HepG2 (cell line): ENCODE measurements around the gene STARD10. TPM values are rescaled to one million over a fixed set of nuclear protein-coding genes. Genes with fewer than 3 reads are reported as not detected.

Experiments used
- ATRX ChIP-seq: sonication (generic); formaldehyde crosslinking; IDR thresholded peaks from 2 replicates; pipeline ENCODE4 v1.4.0; 2020; ENCODE audit warnings: missing genetic modification reagents, borderline replicate concordance
- CBX5 ChIP-seq: sonication (generic); formaldehyde crosslinking; IDR thresholded peaks from 2 replicates; pipeline ENCODE4 v1.4.0; 2020; ENCODE audit warnings: missing genetic modification reagents, borderline replicate concordance
- CHD4 ChIP-seq: fragments of 200-600 bp; sonication (generic); IDR thresholded peaks from 2 replicates; pipeline ENCODE4 v1.7.0; 2017; ENCODE audit warnings: mild to moderate bottlenecking, low read length, borderline replicate concordance
- FOXK2 ChIP-seq: fragments of 450-650 bp; IDR thresholded peaks from 2 replicates; pipeline ENCODE4 v1.6.1; 2016
- HDAC2 ChIP-seq: sonication (generic); formaldehyde crosslinking; IDR thresholded peaks from 2 replicates; pipeline ENCODE4 v1.4.0; 2020; ENCODE audit warnings: missing genetic modification reagents
- HMG20A ChIP-seq: IDR thresholded peaks from 2 replicates; pipeline ENCODE4 v1.6.1; 2016; ENCODE audit warnings: borderline replicate concordance
- HNF4A ChIP-seq: sonication (generic); formaldehyde crosslinking; IDR thresholded peaks from 2 replicates; pipeline ENCODE4 v1.4.0; 2020; ENCODE audit warnings: missing genetic modification reagents
- HNF4G ChIP-seq, 2 experiments: sonication (generic) in 1 of 2; formaldehyde crosslinking in 1 of 2; IDR thresholded peaks; 2 replicates each; pipeline versions ENCODE4 v1.4.0 to v1.6.1; 2011 to 2020; ENCODE audit warnings: borderline replicate concordance in 2 of 2, low read depth in 2 of 2, mild to moderate bottlenecking in 2 of 2, low read length in 1 of 2, missing genetic modification reagents in 1 of 2, moderate library complexity in 1 of 2
- KDM1A ChIP-seq: IDR thresholded peaks from 2 replicates; pipeline ENCODE4 v1.6.1; 2016; ENCODE audit warnings: missing compliant biosample characterization
- MED1 ChIP-seq: sonication (generic); formaldehyde crosslinking; IDR thresholded peaks from 2 replicates; pipeline ENCODE4 v1.4.0; 2020; ENCODE audit warnings: missing genetic modification reagents
- POLR2A ChIP-seq, 2 experiments: IDR thresholded peaks; 2 replicates each; pipeline ENCODE4 v1.6.1; 2011; ENCODE audit warnings: low read depth in 2 of 2, low read length in 2 of 2, mild to moderate bottlenecking in 1 of 2, moderate library complexity in 1 of 2; ENCODE audit not compliant: insufficient read depth in 1 of 2
- RCOR2 ChIP-seq: IDR thresholded peaks from 2 replicates; pipeline ENCODE4 v1.6.1; 2016; ENCODE audit warnings: missing biosample characterization, missing genetic modification reagents
- THAP7 ChIP-seq: sonication (generic); formaldehyde crosslinking; IDR thresholded peaks from 2 replicates; pipeline ENCODE4 v1.8.1; 2023; ENCODE audit warnings: mild to moderate bottlenecking, missing genetic modification reagents
- ZBTB42 ChIP-seq: sonication (generic); formaldehyde crosslinking; IDR thresholded peaks from 2 replicates; pipeline ENCODE4 v1.5.0; 2020; ENCODE audit warnings: mild to moderate bottlenecking, missing genetic modification reagents
- ZMYM3 ChIP-seq: sonication (generic); formaldehyde crosslinking; IDR thresholded peaks from 2 replicates; pipeline ENCODE4 v1.5.1; 2020; ENCODE audit warnings: mild to moderate bottlenecking, missing genetic modification reagents
- ZNF30 ChIP-seq: sonication (generic); formaldehyde crosslinking; IDR thresholded peaks from 2 replicates; pipeline ENCODE4 v1.5.0; 2020; ENCODE audit warnings: mild to moderate bottlenecking, missing genetic modification reagents
- ZNF337 ChIP-seq: sonication (generic); formaldehyde crosslinking; IDR thresholded peaks from 2 replicates; pipeline ENCODE4 v1.5.1; 2020; ENCODE audit warnings: missing genetic modification reagents, low read depth, mild to moderate bottlenecking, borderline replicate concordance
- ZNF33B ChIP-seq: sonication (generic); formaldehyde crosslinking; IDR thresholded peaks from 2 replicates; pipeline ENCODE4 v1.5.1; 2020; ENCODE audit warnings: mild to moderate bottlenecking, missing genetic modification reagents
- ZNF496 ChIP-seq: sonication (generic); formaldehyde crosslinking; IDR thresholded peaks from 2 replicates; pipeline ENCODE4 v1.8.1; 2023; ENCODE audit warnings: mild to moderate bottlenecking, moderate library complexity, missing genetic modification reagents; ENCODE audit not compliant: insufficient replicate concordance
- ZNF605 ChIP-seq: sonication (generic); formaldehyde crosslinking; IDR thresholded peaks from 2 replicates; pipeline ENCODE4 v1.8.0; 2022; ENCODE audit warnings: mild to moderate bottlenecking, missing genetic modification reagents
- ZNF629 ChIP-seq: sonication (generic); formaldehyde crosslinking; conservative IDR thresholded peaks from 2 replicates; pipeline ENCODE4 v1.5.0; 2020; ENCODE audit warnings: missing genetic modification reagents
- ZNF724P ChIP-seq: sonication (generic); formaldehyde crosslinking; IDR thresholded peaks from 2 replicates; pipeline ENCODE4 v1.8.0; 2022; ENCODE audit warnings: missing genetic modification reagents, borderline replicate concordance
- ZNF781 ChIP-seq: sonication (generic); formaldehyde crosslinking; IDR thresholded peaks from 2 replicates; pipeline ENCODE4 v1.5.1; 2020; ENCODE audit warnings: borderline replicate concordance, mild to moderate bottlenecking, missing genetic modification reagents; ENCODE audit errors: not compliant biosample characterization
- ZNF879 ChIP-seq: sonication (generic); formaldehyde crosslinking; IDR thresholded peaks from 2 replicates; pipeline ENCODE4 v1.8.1; 2023; ENCODE audit warnings: missing genetic modification reagents
- ZSCAN25 ChIP-seq: sonication (generic); formaldehyde crosslinking; IDR thresholded peaks from 2 replicates; pipeline ENCODE4 v1.8.0; 2022; ENCODE audit warnings: mild to moderate bottlenecking, missing genetic modification reagents
- ZZZ3 ChIP-seq: sonication (generic); formaldehyde crosslinking; IDR thresholded peaks from 2 replicates; pipeline ENCODE4 v1.4.0; 2020; ENCODE audit warnings: missing genetic modification reagents, mild to moderate bottlenecking, borderline replicate concordance
- polyA plus RNA-seq, 8 experiments: library from polyadenylated mRNA; depleted of rRNA in 3 of 8; stranded (reverse) in 7 of 8; unstranded in 1 of 8; fragments of >200 nt; fragmentation: Illumina TruSeq in 4 of 8; extraction: Trizol in 4 of 8; gene quantifications; 2 replicates each; pipeline versions ENCODE4 v1.2.1 to v1.2.3, GENCODE V29; 2011 to 2016; ENCODE audit warnings: low read depth in 4 of 8, missing spikeins in 1 of 8, mixed read lengths in 1 of 8; ENCODE audit not compliant: insufficient read depth in 1 of 8
- total RNA-seq, 5 experiments: library from RNA; depleted of rRNA; stranded (reverse); fragments of >200 nt; fragmentation: Illumina TruSeq; extraction: Trizol; gene quantifications; 2 replicates each; pipeline ENCODE4 v1.2.3, GENCODE V29; 2016; ENCODE audit warnings: low read depth in 1 of 5
- TF ChIP-seq, protein P1 (sequence below): IDR thresholded peaks from 2 replicates; pipeline ENCODE4 v1.4.0; 2020; ENCODE audit warnings: mild to moderate bottlenecking, missing genetic modification reagents

STARD10 gene
- total and polyA plus RNA-seq, 2 of the 13 experiments (the other 11 are each of a cell fraction or from before 2014, with no cell fraction given): 260 to 341 TPM

- TF ChIP-seq, protein P1, sequence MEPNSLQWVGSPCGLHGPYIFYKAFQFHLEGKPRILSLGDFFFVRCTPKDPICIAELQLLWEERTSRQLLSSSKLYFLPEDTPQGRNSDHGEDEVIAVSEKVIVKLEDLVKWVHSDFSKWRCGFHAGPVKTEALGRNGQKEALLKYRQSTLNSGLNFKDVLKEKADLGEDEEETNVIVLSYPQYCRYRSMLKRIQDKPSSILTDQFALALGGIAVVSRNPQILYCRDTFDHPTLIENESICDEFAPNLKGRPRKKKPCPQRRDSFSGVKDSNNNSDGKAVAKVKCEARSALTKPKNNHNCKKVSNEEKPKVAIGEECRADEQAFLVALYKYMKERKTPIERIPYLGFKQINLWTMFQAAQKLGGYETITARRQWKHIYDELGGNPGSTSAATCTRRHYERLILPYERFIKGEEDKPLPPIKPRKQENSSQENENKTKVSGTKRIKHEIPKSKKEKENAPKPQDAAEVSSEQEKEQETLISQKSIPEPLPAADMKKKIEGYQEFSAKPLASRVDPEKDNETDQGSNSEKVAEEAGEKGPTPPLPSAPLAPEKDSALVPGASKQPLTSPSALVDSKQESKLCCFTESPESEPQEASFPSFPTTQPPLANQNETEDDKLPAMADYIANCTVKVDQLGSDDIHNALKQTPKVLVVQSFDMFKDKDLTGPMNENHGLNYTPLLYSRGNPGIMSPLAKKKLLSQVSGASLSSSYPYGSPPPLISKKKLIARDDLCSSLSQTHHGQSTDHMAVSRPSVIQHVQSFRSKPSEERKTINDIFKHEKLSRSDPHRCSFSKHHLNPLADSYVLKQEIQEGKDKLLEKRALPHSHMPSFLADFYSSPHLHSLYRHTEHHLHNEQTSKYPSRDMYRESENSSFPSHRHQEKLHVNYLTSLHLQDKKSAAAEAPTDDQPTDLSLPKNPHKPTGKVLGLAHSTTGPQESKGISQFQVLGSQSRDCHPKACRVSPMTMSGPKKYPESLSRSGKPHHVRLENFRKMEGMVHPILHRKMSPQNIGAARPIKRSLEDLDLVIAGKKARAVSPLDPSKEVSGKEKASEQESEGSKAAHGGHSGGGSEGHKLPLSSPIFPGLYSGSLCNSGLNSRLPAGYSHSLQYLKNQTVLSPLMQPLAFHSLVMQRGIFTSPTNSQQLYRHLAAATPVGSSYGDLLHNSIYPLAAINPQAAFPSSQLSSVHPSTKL (CRISPR knock-in tag): no peak
- TF ChIP-seq HNF4A (CRISPR knock-in tag) (0 out of 2 replicates have a peak, but pooled peaks have one; percentile 45), ZNF781 (CRISPR knock-in tag) (no peak), RCOR2 (CRISPR knock-in tag) (peak; percentile 50; the same call in 1 of the 2 replicates), ATRX (CRISPR knock-in tag) (no peak), KDM1A (CRISPR knock-in tag) (peak; percentile 68; the same call in 1 of the 2 replicates), ZNF629 (CRISPR knock-in tag) (peak; percentile 99), FOXK2 (no peak), ZNF337 (no peak), ZNF30 (0 out of 2 replicates have a peak, but pooled peaks have one; percentile 38), ZNF496 (CRISPR knock-in tag) (no peak), POLR2A (IDR thresholded peaks at IDR 0.05; ENCODE audit: insufficient read depth in 1 of 2, low read depth in 2 of 2, low read length in 2 of 2) (no peak), ZNF724P (CRISPR knock-in tag) (no peak), CHD4 (peak; percentile 92), ZBTB42 (CRISPR knock-in tag) (no peak), ZSCAN25 (CRISPR knock-in tag) (no peak), CBX5 (0 out of 2 replicates have a peak, but pooled peaks have one; percentile 8), ZMYM3 (CRISPR knock-in tag) (peak; percentile 98), HMG20A (CRISPR knock-in tag) (no peak), ZZZ3 (CRISPR knock-in tag) (no peak), ZNF33B (CRISPR knock-in tag) (no peak), HNF4G (IDR thresholded peaks at IDR 0.05; ENCODE audit: borderline replicate concordance, low read depth, low read length) (peak; percentile 17; the same call in 1 of the 2 replicates), HNF4G (CRISPR knock-in tag; IDR thresholded peaks at IDR 0.05; ENCODE audit: borderline replicate concordance, low read depth) (no peak), ZNF879 (CRISPR knock-in tag) (0 out of 2 replicates have a peak, but pooled peaks have one; percentile 38), ZNF605 (CRISPR knock-in tag) (0 out of 2 replicates have a peak, but pooled peaks have one; percentile 23), THAP7 (CRISPR knock-in tag) (0 out of 2 replicates have a peak, but pooled peaks have one; percentile 19), MED1 (0 out of 2 replicates have a peak, but pooled peaks have one; percentile 11), HDAC2 (CRISPR knock-in tag) (peak; percentile 41; the same call in 1 of the 2 replicates)
These were observed 26.4 kb downstream of the STARD10 start (continued) for GRCh38 chr11:72767203-72768062.
